GM12875 (cell line): ENCODE data around the gene ADAP1.

Experiments used
- H3K4me3 ChIP-seq: one replicate; pipeline ENCODE4 v1.5.1; 2011; ENCODE audit warnings: low read depth, low read length, control low read depth
- CTCF ChIP-seq: IDR thresholded peaks from 2 replicates; pipeline ENCODE4 v1.5.1; 2011; ENCODE audit warnings: low read depth, mild to moderate bottlenecking, control low read depth, inconsistent platforms, low read length, moderate library complexity, borderline replicate concordance; ENCODE audit not compliant: insufficient read depth

ADAP1 gene

DNA sequence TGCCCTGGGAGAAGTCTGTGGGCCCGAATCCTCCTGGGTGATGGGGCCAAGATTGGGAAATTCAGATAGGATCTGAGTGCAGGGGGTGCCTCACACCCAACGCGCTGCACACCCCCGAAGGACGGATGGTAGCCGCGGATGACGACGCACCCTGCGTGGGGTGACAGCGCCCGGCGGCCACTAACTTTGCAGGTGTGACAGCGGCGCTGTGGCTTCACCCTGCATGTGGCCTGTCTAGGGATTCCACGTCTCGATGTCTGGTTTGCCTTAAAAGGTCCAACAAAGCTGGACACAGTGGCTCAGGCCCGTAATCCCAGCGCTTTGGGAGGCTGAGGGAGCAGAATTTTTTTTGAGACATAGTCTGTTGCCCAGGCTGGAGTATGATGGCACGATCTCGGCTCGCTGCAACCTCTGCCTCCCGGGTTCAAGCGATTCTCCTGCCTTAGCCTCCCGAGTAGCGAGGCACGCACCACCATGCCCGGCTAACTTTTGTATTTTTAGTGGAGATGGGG is 18.6 kb downstream of the ADAP1 start:
- H3K4me3 ChIP-seq = no peak overlapping the region
- no peak for TF ChIP-seq CTCF

- no peak for TF ChIP-seq CTCF
- H3K4me3 ChIP-seq = no peak overlapping the region
These were observed 19.2 kb downstream of the ADAP1 start for GRCh38 chr7:935164-935873.

- no peak overlapping the region for H3K4me3 ChIP-seq
- no peak for TF ChIP-seq CTCF
These were observed 19.9 kb downstream of the ADAP1 start for GRCh38 chr7:934469-935163.

DNA sequence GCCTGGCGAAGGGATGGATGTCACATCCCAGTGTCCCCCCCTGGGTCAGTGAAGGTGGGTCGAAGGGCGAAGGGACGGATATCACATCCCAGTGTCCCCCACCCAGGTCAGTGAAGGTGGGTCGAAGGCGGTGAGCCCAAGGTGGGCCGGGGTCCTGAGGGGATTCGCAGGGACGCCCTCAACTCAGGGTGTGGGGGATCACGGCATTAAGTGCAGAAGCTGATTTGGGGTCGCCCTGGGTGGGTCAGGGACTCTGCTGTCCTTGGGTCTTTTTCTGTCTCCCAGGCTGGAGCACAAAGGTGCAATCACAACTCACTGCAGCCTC is 21.9 kb downstream of the ADAP1 start:
- TF ChIP-seq CTCF = no peak
- no peak overlapping the region for H3K4me3 ChIP-seq

DNA sequence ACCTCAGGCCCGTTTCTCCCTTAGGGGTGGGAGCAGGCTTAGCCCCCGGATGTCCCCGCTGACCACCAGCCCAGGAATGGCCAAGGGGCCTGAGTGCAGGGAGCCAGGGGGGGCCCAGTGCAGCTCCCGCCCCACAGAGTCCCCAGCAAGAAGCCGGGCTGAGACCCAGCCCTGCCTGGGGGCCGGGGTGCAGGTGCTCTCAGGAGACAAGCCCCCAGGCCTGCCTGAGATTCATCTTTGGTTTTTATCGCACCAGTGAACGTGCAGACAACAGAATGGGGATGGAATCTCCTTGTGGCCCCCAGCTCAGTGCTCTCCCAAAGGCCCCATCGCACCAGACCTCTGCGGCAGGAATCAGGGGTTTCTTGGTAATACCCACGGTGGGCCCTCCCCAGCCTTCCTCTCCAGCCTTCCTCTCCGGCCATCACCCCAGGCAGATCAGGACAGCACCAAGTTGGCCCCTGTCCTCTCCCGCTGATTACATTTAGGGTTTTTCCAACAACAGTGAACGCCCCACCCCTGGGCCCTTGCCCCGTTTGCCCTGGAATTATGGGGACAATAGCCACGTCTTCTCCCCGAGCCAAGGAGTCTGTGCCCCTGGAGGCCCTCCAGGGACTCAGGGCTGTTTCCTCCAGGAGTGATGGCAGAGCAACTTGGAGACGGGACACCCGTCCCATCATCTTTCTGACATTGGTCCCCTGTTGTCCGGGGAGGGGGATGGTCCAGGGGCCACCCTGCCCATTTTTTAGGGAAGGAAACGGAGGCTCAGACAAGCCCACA is 22.4 kb downstream of the ADAP1 start:
- H3K4me3 ChIP-seq = no peak overlapping the region
- TF ChIP-seq CTCF = no peak

- TF ChIP-seq CTCF = no peak
- no peak overlapping the region for H3K4me3 ChIP-seq
These were observed 23.3 kb downstream of the ADAP1 start for GRCh38 chr7:930975-931758.
